Kidney tubule cell (primary cell): ENCODE measurements around the gene TLX3.
"Not testable (repeated sequence)": the region's sequence is repeated elsewhere in the genome, so short reads cannot be mapped to it uniquely, and the experiment has no call there.

Source experiments
- DNase-seq: peaks from one replicate; pipeline ENCODE4 v3.0.0-alpha.2; 2018; ENCODE audit warnings: low spot score

TLX3 gene

GRCh38 chr5:171308453-171309275, at the start of gene TLX3:
TLX3 (plus strand) TSS chr5:171309248; CDS start chr5:171309366, 118 bp downstream.
- peak; percentile 75 for DNase-seq

GRCh38 chr5:171261361-171261760, 47.7 kb upstream of the TLX3 start:
- DNase-seq = no peak

- DNase-seq = no peak
These were observed 47.1 kb upstream of the TLX3 start for GRCh38 chr5:171261904-171262303.

- no peak for DNase-seq
These were observed 45.9 kb upstream of the TLX3 start for GRCh38 chr5:171263181-171263580.

- no peak for DNase-seq
These were observed 44.2 kb upstream of the TLX3 start for GRCh38 chr5:171264843-171265242.

GRCh38 chr5:171268700-171269620, 40.1 kb upstream of the TLX3 start:
- DNase-seq = peak; percentile 17

- DNase-seq = peak; percentile 77
These were observed 39.3 kb upstream of the TLX3 start for GRCh38 chr5:171269717-171270116.

GRCh38 chr5:171270136-171270535, 38.9 kb upstream of the TLX3 start:
- DNase-seq = no peak

- no peak for DNase-seq
These were observed 37.2 kb upstream of the TLX3 start for GRCh38 chr5:171271798-171272197.

- DNase-seq = peak; percentile 76
These were observed 35.8 kb upstream of the TLX3 start for GRCh38 chr5:171272996-171273970.

- no peak for DNase-seq
These were observed 33.1 kb upstream of the TLX3 start for GRCh38 chr5:171275841-171276544.

- no peak for DNase-seq
These were observed 25.3 kb upstream of the TLX3 start for GRCh38 chr5:171283753-171284152.

- DNase-seq = no peak
These were observed 23.6 kb upstream of the TLX3 start for GRCh38 chr5:171285465-171285864.

GRCh38 chr5:171288066-171288465, 21.0 kb upstream of the TLX3 start:
- peak; percentile 47 for DNase-seq

- DNase-seq = no peak
These were observed 17.7 kb upstream of the TLX3 start for GRCh38 chr5:171291371-171291770.

GRCh38 chr5:171295299-171295698, 13.7 kb upstream of the TLX3 start:
- no peak for DNase-seq

GRCh38 chr5:171295801-171296200, 13.2 kb upstream of the TLX3 start:
- DNase-seq = peak; percentile 62

GRCh38 chr5:171297941-171298340, 11.1 kb upstream of the TLX3 start:
- not testable (repeated sequence) for DNase-seq

- no peak for DNase-seq
These were observed 9.8 kb upstream of the TLX3 start for GRCh38 chr5:171299228-171299627.

GRCh38 chr5:171299851-171300250, 9.2 kb upstream of the TLX3 start:
- no peak for DNase-seq

GRCh38 chr5:171300358-171300757, 8.7 kb upstream of the TLX3 start:
- DNase-seq = no peak
